Right renal cortex interstitium (tissue), 3 donors: ENCODE results near the gene ADCY3. TPM values are rescaled to one million over a fixed set of nuclear protein-coding genes. Genes with fewer than 3 reads are reported as not detected.

Experiments used
- DNase-seq, 3 donors: peaks; one replicate each; pipeline ENCODE4 v3.0.0-alpha.2; 2013; ENCODE audit warnings: low read depth in 3 of 3, low spot score in 2 of 3
- polyA plus RNA-seq, 3 donors: library from polyadenylated mRNA; unstranded; fragments of 120-200 nt; gene quantifications; one replicate each; pipeline ENCODE4 v1.2.1, GENCODE V29; 2013; ENCODE audit not compliant: insufficient read length in 3 of 3

The ADCY3 gene
- polyA plus RNA-seq, 3 donors = 22.8 to 25.4 (median 24.3) TPM

GRCh38 chr2:24926602-24927252 is 6.7 kb upstream of the ADCY3 start:
- DNase-seq = peak in 1 of 3 donors; percentile 16

GRCh38 chr2:24926220-24926601 is 6.2 kb upstream of the ADCY3 start:
- DNase-seq = no peak

- DNase-seq = no peak
These were observed 5.8 kb upstream of the ADCY3 start for GRCh38 chr2:24925815-24926214.

GRCh38 chr2:24924732-24925131 is 4.7 kb upstream of the ADCY3 start:
- no peak for DNase-seq

- DNase-seq = no peak
These were observed 4.2 kb upstream of the ADCY3 start for GRCh38 chr2:24924266-24924665.

GRCh38 chr2:24923106-24923505 is 3.1 kb upstream of the ADCY3 start:
- DNase-seq = no peak

GRCh38 chr2:24922556-24922955 is 2.5 kb upstream of the ADCY3 start:
- DNase-seq = no peak

- no peak for DNase-seq
These were observed 888 bp upstream of the ADCY3 start for GRCh38 chr2:24920809-24921441.

- DNase-seq = no peak
These were observed 435 bp downstream of the ADCY3 start for GRCh38 chr2:24919506-24920097.

GRCh38 chr2:24919037-24919505 is 966 bp downstream of the ADCY3 start:
- DNase-seq = peak in 1 of 3 donors; percentile 12

GRCh38 chr2:24918326-24919036 is 1.6 kb downstream of the ADCY3 start:
- no peak for DNase-seq

- no peak for DNase-seq
These were observed 2.2 kb downstream of the ADCY3 start for GRCh38 chr2:24917731-24918325.

- DNase-seq = no peak
These were observed 3.0 kb downstream of the ADCY3 start for GRCh38 chr2:24917086-24917485.

- DNase-seq = no peak
These were observed 4.2 kb downstream of the ADCY3 start for GRCh38 chr2:24915796-24916195.

- DNase-seq = no peak
These were observed 4.9 kb downstream of the ADCY3 start for GRCh38 chr2:24915175-24915574.

GRCh38 chr2:24914713-24915112 is 5.3 kb downstream of the ADCY3 start:
- DNase-seq = no peak

- DNase-seq = no peak
These were observed 6.1 kb downstream of the ADCY3 start for GRCh38 chr2:24913911-24914310.

GRCh38 chr2:24912986-24913385 is 7.1 kb downstream of the ADCY3 start:
- DNase-seq = no peak

- no peak for DNase-seq
These were observed 7.5 kb downstream of the ADCY3 start for GRCh38 chr2:24912523-24912922.

- no peak for DNase-seq
These were observed 9.8 kb downstream of the ADCY3 start for GRCh38 chr2:24910245-24910644.

GRCh38 chr2:24909555-24910177 is 10.4 kb downstream of the ADCY3 start:
- DNase-seq = no peak
